IMR-90 (cell line): Measurements from ENCODE around the gene CYFIP1. TPM values are rescaled to one million over a fixed set of nuclear protein-coding genes. Genes with fewer than 3 reads are reported as not detected.

Experiments used
- ATAC-seq: fragments of 200-7000 bp; cut with Tn5 transposase; 2 replicates; pipeline ENCODE4 v1.9.1; 2020; ENCODE audit warnings: low read depth, mild to moderate bottlenecking, moderate library complexity
- BruUV-seq: library from RNA; stranded (reverse); fragments of 400-500 nt; replicated peaks from 2 replicates; lab custom pipeline; 2021; lab: Mats Ljungman, UMichigan
- CTCF ChIA-PET: fragments of 300-600 bp; formaldehyde crosslinking; extraction: SDS; loops from one replicate; lab custom pipeline; 2021; ENCODE audit warnings: antibody characterized with exemption; lab: Yijun Ruan, JAX
- POLR2A ChIA-PET: fragments of 300-600 bp; sonication (Branson Sonifier 250); formaldehyde crosslinking; loops from one replicate; lab custom pipeline; 2022; ENCODE audit warnings: antibody characterized with exemption; ENCODE audit not compliant: unreplicated experiment; lab: Charles Lee
- DNase-seq: peaks from one replicate; pipeline ENCODE4 v3.0.0; 2013
- H2AFZ ChIP-seq: replicated peaks from 2 replicates; pipeline ENCODE3; 2013; ENCODE audit warnings: low read length, mild to moderate bottlenecking; ENCODE audit not compliant: poor library complexity
- H2AK5ac ChIP-seq: 2 replicates; pipeline ENCODE4 v1.6.1; 2013; ENCODE audit warnings: low read depth, low read length, inconsistent platforms
- H2AK9ac ChIP-seq: replicated peaks from 2 replicates; pipeline ENCODE3; 2013; ENCODE audit warnings: mild to moderate bottlenecking, low read depth, low read length, moderate library complexity; ENCODE audit not compliant: poor library complexity
- H2BK120ac ChIP-seq: 2 replicates; pipeline ENCODE4 v1.6.1; 2013; ENCODE audit warnings: low read depth, low read length, inconsistent platforms
- H2BK15ac ChIP-seq: 3 replicates; pipeline ENCODE4 v1.6.1; 2013; ENCODE audit warnings: low read depth, low read length, inconsistent platforms
- H2BK20ac ChIP-seq: 2 replicates; pipeline ENCODE4 v1.6.1; 2013; ENCODE audit warnings: low read depth, mild to moderate bottlenecking, inconsistent platforms, low read length, moderate library complexity
- H2BK5ac ChIP-seq: 2 replicates; pipeline ENCODE4 v1.6.1; 2013; ENCODE audit warnings: mild to moderate bottlenecking, low read depth, low read length, inconsistent platforms; ENCODE audit not compliant: poor library complexity, severe bottlenecking
- H3K14ac ChIP-seq: replicated peaks from 2 replicates; pipeline ENCODE4 v1.6.1; 2013; ENCODE audit warnings: low read depth, low read length, inconsistent platforms
- H3K18ac ChIP-seq: 2 replicates; pipeline ENCODE4 v1.6.1; 2013; ENCODE audit warnings: low read depth, low read length, control low read depth
- H3K23ac ChIP-seq: 2 replicates; pipeline ENCODE4 v1.6.1; 2013; ENCODE audit warnings: low read depth, low read length, inconsistent platforms
- H3K27ac ChIP-seq: 2 replicates; pipeline ENCODE4 v1.5.1; 2013; ENCODE audit warnings: mild to moderate bottlenecking, control low read depth, low read length; ENCODE audit not compliant: insufficient read depth
- H3K27me3 ChIP-seq: 2 replicates; pipeline ENCODE4 v1.6.1; 2013; ENCODE audit warnings: low read length; ENCODE audit not compliant: control insufficient read depth, insufficient read depth
- H3K36me3 ChIP-seq: 2 replicates; pipeline ENCODE4 v1.6.1; 2013; ENCODE audit warnings: low read length, mixed read lengths; ENCODE audit not compliant: control insufficient read depth, insufficient read depth
- H3K4ac ChIP-seq: 2 replicates; pipeline ENCODE4 v1.6.1; 2013; ENCODE audit warnings: low read depth, low read length, inconsistent platforms
- H3K4me1 ChIP-seq: 2 replicates; pipeline ENCODE4 v1.6.1; 2013; ENCODE audit warnings: low read length, mixed read lengths; ENCODE audit not compliant: control insufficient read depth, insufficient read depth
- H3K4me2 ChIP-seq: 2 replicates; pipeline ENCODE4 v1.6.1; 2013; ENCODE audit warnings: low read depth, mild to moderate bottlenecking, control low read depth, low read length, moderate library complexity
- H3K4me3 ChIP-seq: 2 replicates; pipeline ENCODE4 v1.5.1; 2013; ENCODE audit warnings: low read depth, mild to moderate bottlenecking, control low read depth, low read length, moderate library complexity; ENCODE audit not compliant: insufficient read depth
- H3K56ac ChIP-seq: 2 replicates; pipeline ENCODE4 v1.6.1; 2013; ENCODE audit warnings: low read length, inconsistent platforms; ENCODE audit not compliant: insufficient read depth; ENCODE audit errors: extremely low read depth
- H3K79me1 ChIP-seq, 2 experiments: 2 replicates each; pipeline ENCODE4 v1.6.1; 2013; ENCODE audit warnings: low read length in 2 of 2, inconsistent platforms in 1 of 2, low read depth in 1 of 2
- H3K9ac ChIP-seq: 2 replicates; pipeline ENCODE4 v1.6.1; 2013; ENCODE audit warnings: low read depth, low read length, control low read depth
- H3K9me1 ChIP-seq: 2 replicates; pipeline ENCODE4 v1.6.1; 2013; ENCODE audit warnings: low read length, inconsistent platforms; ENCODE audit not compliant: insufficient read depth
- H3K9me3 ChIP-seq: 2 replicates; pipeline ENCODE4 v1.6.1; 2013; ENCODE audit warnings: low read length; ENCODE audit not compliant: control insufficient read depth, insufficient read depth
- H4K20me1 ChIP-seq: 2 replicates; pipeline ENCODE4 v1.6.1; 2013; ENCODE audit warnings: low read length, inconsistent platforms; ENCODE audit not compliant: insufficient read depth
- H4K5ac ChIP-seq: 2 replicates; pipeline ENCODE4 v1.6.1; 2013; ENCODE audit warnings: mild to moderate bottlenecking, low read depth, low read length, control low read depth
- H4K8ac ChIP-seq, 2 experiments: 2 replicates each; pipeline ENCODE4 v1.6.1; 2013; ENCODE audit warnings: low read depth in 2 of 2, low read length in 2 of 2, control low read depth in 1 of 2, inconsistent platforms in 1 of 2
- H4K91ac ChIP-seq: 2 replicates; pipeline ENCODE4 v1.6.1; 2013; ENCODE audit warnings: low read depth, low read length, inconsistent platforms; ENCODE audit not compliant: insufficient read depth
- BHLHE40 ChIP-seq: fragments of 150-350 bp; IDR thresholded peaks from 2 replicates; pipeline ENCODE4 v1.6.1; 2016; ENCODE audit warnings: mild to moderate bottlenecking, low read depth, low read length
- CEBPB ChIP-seq: IDR thresholded peaks from 2 replicates; pipeline ENCODE4 v1.6.1; 2012; ENCODE audit warnings: low read depth, low read length, improper control_type of control experiment
- CHD1 ChIP-seq: IDR thresholded peaks from 2 replicates; pipeline ENCODE4 v1.6.1; 2012; ENCODE audit warnings: low read depth, low read length, improper control_type of control experiment
- FOS ChIP-seq: fragments of 150-350 bp; IDR thresholded peaks from 2 replicates; pipeline ENCODE4 v1.6.1; 2016; ENCODE audit warnings: low read depth, low read length
- MAFK ChIP-seq: IDR thresholded peaks from 2 replicates; pipeline ENCODE4 v1.6.1; 2012; ENCODE audit warnings: low read depth, low read length, improper control_type of control experiment
- MAZ ChIP-seq: IDR thresholded peaks from 2 replicates; pipeline ENCODE4 v1.6.1; 2012; ENCODE audit warnings: low read depth, mild to moderate bottlenecking, low read length, improper control_type of control experiment, moderate library complexity, borderline replicate concordance
- MXI1 ChIP-seq: IDR thresholded peaks from 2 replicates; pipeline ENCODE4 v1.6.1; 2012; ENCODE audit warnings: low read depth, mild to moderate bottlenecking, low read length, moderate library complexity, borderline replicate concordance
- NFE2L2 ChIP-seq: fragments of 150-350 bp; IDR thresholded peaks from 2 replicates; pipeline ENCODE4 v1.6.1; 2016; ENCODE audit warnings: low read depth, mild to moderate bottlenecking, low read length
- POLR2A ChIP-seq: IDR thresholded peaks from 2 replicates; pipeline ENCODE4 v1.6.1; 2012; ENCODE audit warnings: mild to moderate bottlenecking, low read depth, low read length
- RAD21 ChIP-seq: IDR thresholded peaks from 2 replicates; pipeline ENCODE4 v1.6.1; 2012; ENCODE audit warnings: low read length, improper control_type of control experiment
- RCOR1 ChIP-seq: IDR thresholded peaks from 2 replicates; pipeline ENCODE4 v1.6.1; 2012; ENCODE audit warnings: mild to moderate bottlenecking, low read length, improper control_type of control experiment; ENCODE audit not compliant: insufficient replicate concordance
- RFX5 ChIP-seq: IDR thresholded peaks from 2 replicates; pipeline ENCODE4 v1.8.0; 2012; ENCODE audit warnings: low read depth, mild to moderate bottlenecking, low read length, moderate library complexity
- SMC3 ChIP-seq: fragments of 150-350 bp; IDR thresholded peaks from 2 replicates; pipeline ENCODE4 v1.6.1; 2016; ENCODE audit warnings: low read depth, mild to moderate bottlenecking, antibody characterized with exemption, low read length, moderate library complexity
- USF2 ChIP-seq: fragments of 150-350 bp; IDR thresholded peaks from 2 replicates; pipeline ENCODE4 v1.6.1; 2017; ENCODE audit warnings: mild to moderate bottlenecking, antibody characterized with exemption, low read length, low read depth
- WGBS, 2 experiments: methylation state at CpG; one replicate each; pipeline versions ENCODE4 v1.1.5 to v1.1.7; 2013; ENCODE audit warnings: missing lambda C conversion rate in 2 of 2; ENCODE audit not compliant: insufficient read length in 1 of 2; ENCODE audit errors: extremely low coverage in 2 of 2; 5-methylcytosine and 5-hydroxymethylcytosine counted together
- dilution Hi-C: fragments of 300-500 bp; cut with HindIII; formaldehyde crosslinking; loops from one replicate; pipeline ENCODE4 v1.14.3; 2018; ENCODE audit warnings: low sequenced_read_pairs; ENCODE audit not compliant: unreplicated experiment
- in situ Hi-C: fragments of 300-500 bp; cut with MboI; formaldehyde crosslinking; loops from 3 replicates; pipeline ENCODE4 v1.14.3; 2019; ENCODE audit warnings: low sequenced_read_pairs, inconsistent platforms, mixed read lengths
- intact Hi-C: fragments of 100-400 bp; cut with micrococcal nuclease; formaldehyde crosslinking; loops from 2 replicates; pipeline ENCODE4 v1.10.0; 2022
- polyA plus RNA-seq, 3 experiments: library from polyadenylated mRNA; depleted of rRNA; stranded (reverse); fragments of >200 nt; gene quantifications; 2 replicates each; pipeline ENCODE4 v1.2.3, GENCODE V29; 2012; ENCODE audit warnings: low replicate concordance in 1 of 3
- total RNA-seq: library from RNA; depleted of rRNA; stranded (reverse); fragments of >200 nt; gene quantifications from 2 replicates; pipeline ENCODE4 v1.2.3, GENCODE V29; 2012
- TF ChIP-seq, protein P1 (sequence below): fragments of 150-350 bp; IDR thresholded peaks from 2 replicates; pipeline ENCODE4 v1.6.1; 2016; ENCODE audit warnings: low read depth, mild to moderate bottlenecking, low read length, moderate library complexity, borderline replicate concordance
- TF ChIP-seq, protein P2 (sequence below): conservative IDR thresholded peaks from 2 replicates; pipeline ENCODE4 v1.5.1; 2012; ENCODE audit warnings: mild to moderate bottlenecking, low read depth, low read length, improper control_type of control experiment

CYFIP1 gene
- total and polyA plus RNA-seq, 2 of the 4 experiments (the other 2 are of a cell fraction) = 58.4 to 163 TPM

DNA sequence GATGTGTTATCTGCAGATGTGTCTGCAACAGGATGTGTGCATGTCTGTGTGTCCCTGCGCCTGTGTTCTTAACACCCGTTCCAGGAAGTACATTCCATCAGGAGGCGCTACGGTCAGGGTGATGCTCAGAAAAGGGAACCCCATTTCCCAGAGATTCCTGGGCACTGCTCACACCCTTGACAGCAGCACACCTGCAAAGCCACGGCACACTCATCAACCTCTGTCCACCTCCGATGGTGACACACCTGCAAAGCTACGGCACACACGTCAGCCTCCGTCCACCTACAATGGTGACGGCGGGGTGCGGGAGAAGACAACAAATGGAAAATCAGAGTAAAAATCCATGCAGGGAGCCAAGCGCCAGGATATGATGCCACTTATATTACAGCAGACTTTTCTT lies 86.3 kb downstream of the CYFIP1 start:
- peaks cover 13% of the 10 kb centered on the region in 2 experiments; a peak in 3 of 4 replicates for H3K79me1 ChIP-seq
- no TSS peak for BruUV-seq
- no peak for DNase-seq
- H4K5ac ChIP-seq = no peak overlapping the region
- no peak overlapping the region for H3K23ac ChIP-seq
- H3K27ac ChIP-seq = no peak overlapping the region
- H3K4me2 ChIP-seq = no peak overlapping the region
- H2BK20ac ChIP-seq = no peak overlapping the region
- 98% methylated on average over 6 of the region's 13 CpGs; no CpG with 5 or more reads in 1 of the 2 experiments for WGBS, 2 experiments
- peaks cover 40% of the 10 kb centered on the region for H3K36me3 ChIP-seq
- intact Hi-C loops = no loop called here
- no peak overlapping the region for H3K4ac ChIP-seq
- H3K27me3 ChIP-seq = no peaks in the 10 kb centered on the region
- no peak overlapping the region for H3K18ac ChIP-seq
- ChIA-PET POLR2A (no interaction called here), CTCF (no interaction called here)
- H3K9me3 ChIP-seq = no peaks in the 10 kb centered on the region
- H3K56ac ChIP-seq = no peak overlapping the region
- no peak overlapping the region for H4K91ac ChIP-seq
- TF ChIP-seq RFX5 = no peak
- no peak for TF ChIP-seq MAFK
- no peak for TF ChIP-seq RAD21
- TF ChIP-seq NFE2L2 = no peak
- TF ChIP-seq, protein P1, sequence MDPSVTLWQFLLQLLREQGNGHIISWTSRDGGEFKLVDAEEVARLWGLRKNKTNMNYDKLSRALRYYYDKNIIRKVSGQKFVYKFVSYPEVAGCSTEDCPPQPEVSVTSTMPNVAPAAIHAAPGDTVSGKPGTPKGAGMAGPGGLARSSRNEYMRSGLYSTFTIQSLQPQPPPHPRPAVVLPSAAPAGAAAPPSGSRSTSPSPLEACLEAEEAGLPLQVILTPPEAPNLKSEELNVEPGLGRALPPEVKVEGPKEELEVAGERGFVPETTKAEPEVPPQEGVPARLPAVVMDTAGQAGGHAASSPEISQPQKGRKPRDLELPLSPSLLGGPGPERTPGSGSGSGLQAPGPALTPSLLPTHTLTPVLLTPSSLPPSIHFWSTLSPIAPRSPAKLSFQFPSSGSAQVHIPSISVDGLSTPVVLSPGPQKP = no peak
- no peak for TF ChIP-seq RCOR1
- TF ChIP-seq, protein P2, sequence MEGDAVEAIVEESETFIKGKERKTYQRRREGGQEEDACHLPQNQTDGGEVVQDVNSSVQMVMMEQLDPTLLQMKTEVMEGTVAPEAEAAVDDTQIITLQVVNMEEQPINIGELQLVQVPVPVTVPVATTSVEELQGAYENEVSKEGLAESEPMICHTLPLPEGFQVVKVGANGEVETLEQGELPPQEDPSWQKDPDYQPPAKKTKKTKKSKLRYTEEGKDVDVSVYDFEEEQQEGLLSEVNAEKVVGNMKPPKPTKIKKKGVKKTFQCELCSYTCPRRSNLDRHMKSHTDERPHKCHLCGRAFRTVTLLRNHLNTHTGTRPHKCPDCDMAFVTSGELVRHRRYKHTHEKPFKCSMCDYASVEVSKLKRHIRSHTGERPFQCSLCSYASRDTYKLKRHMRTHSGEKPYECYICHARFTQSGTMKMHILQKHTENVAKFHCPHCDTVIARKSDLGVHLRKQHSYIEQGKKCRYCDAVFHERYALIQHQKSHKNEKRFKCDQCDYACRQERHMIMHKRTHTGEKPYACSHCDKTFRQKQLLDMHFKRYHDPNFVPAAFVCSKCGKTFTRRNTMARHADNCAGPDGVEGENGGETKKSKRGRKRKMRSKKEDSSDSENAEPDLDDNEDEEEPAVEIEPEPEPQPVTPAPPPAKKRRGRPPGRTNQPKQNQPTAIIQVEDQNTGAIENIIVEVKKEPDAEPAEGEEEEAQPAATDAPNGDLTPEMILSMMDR = no peak
- no peak for TF ChIP-seq USF2
- TF ChIP-seq FOS = no peak
- TF ChIP-seq MAZ = no peak
- no peak for TF ChIP-seq CEBPB
- no peak for TF ChIP-seq POLR2A
- TF ChIP-seq CHD1 = no peak
- no peak for TF ChIP-seq SMC3
- TF ChIP-seq BHLHE40 = no peak
- TF ChIP-seq MXI1 = no peak
- H4K20me1 ChIP-seq = no peaks in the 10 kb centered on the region
- no peak overlapping the region for H2BK15ac ChIP-seq
- no peaks in the 10 kb centered on the region; the same call in 1 of the 2 replicates for H3K4me1 ChIP-seq
- in situ Hi-C loops = no loop called here
- H2BK5ac ChIP-seq = no peak overlapping the region
- H3K9me1 ChIP-seq = peaks cover 10% of the 10 kb centered on the region; the same call in 1 of the 2 replicates
- no peak overlapping the region for H2AFZ ChIP-seq
- H2AK9ac ChIP-seq = no peak overlapping the region
- no peak overlapping the region for H4K8ac ChIP-seq
- H2AK5ac ChIP-seq = no peak overlapping the region
- H2BK120ac ChIP-seq = no peak overlapping the region
- ATAC-seq = no peak
- H3K9ac ChIP-seq = no peak overlapping the region
- no peak overlapping the region for H3K14ac ChIP-seq
- H3K4me3 ChIP-seq = no peak overlapping the region
- dilution Hi-C loops = no loop called here
